Measurements from ENCODE around the gene FLT3. TPM values are rescaled to one million over a fixed set of nuclear protein-coding genes. Genes with fewer than 3 reads are reported as not detected.
"Not testable (repeated sequence)": the region's sequence is repeated elsewhere in the genome, so short reads cannot be mapped to it uniquely, and the experiment has no call there.

FLT3 gene
- total RNA-seq (1 to 10 TPM; 2.6 to 4.0 (median 3.3) TPM), polyA plus RNA-seq (1 to 10 TPM; 2.3 to 3.9 TPM)

- H3K9me3 ChIP-seq, result no peaks in the 10 kb centered on the region
- TF ChIP-seq, protein P1, sequence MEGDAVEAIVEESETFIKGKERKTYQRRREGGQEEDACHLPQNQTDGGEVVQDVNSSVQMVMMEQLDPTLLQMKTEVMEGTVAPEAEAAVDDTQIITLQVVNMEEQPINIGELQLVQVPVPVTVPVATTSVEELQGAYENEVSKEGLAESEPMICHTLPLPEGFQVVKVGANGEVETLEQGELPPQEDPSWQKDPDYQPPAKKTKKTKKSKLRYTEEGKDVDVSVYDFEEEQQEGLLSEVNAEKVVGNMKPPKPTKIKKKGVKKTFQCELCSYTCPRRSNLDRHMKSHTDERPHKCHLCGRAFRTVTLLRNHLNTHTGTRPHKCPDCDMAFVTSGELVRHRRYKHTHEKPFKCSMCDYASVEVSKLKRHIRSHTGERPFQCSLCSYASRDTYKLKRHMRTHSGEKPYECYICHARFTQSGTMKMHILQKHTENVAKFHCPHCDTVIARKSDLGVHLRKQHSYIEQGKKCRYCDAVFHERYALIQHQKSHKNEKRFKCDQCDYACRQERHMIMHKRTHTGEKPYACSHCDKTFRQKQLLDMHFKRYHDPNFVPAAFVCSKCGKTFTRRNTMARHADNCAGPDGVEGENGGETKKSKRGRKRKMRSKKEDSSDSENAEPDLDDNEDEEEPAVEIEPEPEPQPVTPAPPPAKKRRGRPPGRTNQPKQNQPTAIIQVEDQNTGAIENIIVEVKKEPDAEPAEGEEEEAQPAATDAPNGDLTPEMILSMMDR (IDR thresholded peaks at IDR 0.05), result no peak
- H3K27ac ChIP-seq, result peak within 1 kb of the TSS; percentile 20 to 55 (median 39)
- peak within 1 kb of the TSS; percentile 26 to 59 (median 38) for H3K4me3 ChIP-seq
- peak; percentile 73 to 92 (median 85) for ATAC-seq
- 1 to 2% methylated on average over 63 to 106 of the region's 106 CpGs for WGBS, 2 donors
- H3K36me3 ChIP-seq, result no peaks in the 10 kb centered on the region
- H3K27me3 ChIP-seq, result no peaks in the 10 kb centered on the region
- no peak for FAIRE-seq
- intact Hi-C loops (cut with DNase I), result no loop called here
- peak; percentile 45 to 80 (median 58) for DNase-seq
- H3K4me1 ChIP-seq, result no peaks in the 10 kb centered on the region
Observed at GRCh38 chr13:28100150-28101121, at the start of gene FLT3. FLT3 (minus strand) TSS chr13:28100576; CDS start chr13:28100510, 66 bp downstream.

DNA sequence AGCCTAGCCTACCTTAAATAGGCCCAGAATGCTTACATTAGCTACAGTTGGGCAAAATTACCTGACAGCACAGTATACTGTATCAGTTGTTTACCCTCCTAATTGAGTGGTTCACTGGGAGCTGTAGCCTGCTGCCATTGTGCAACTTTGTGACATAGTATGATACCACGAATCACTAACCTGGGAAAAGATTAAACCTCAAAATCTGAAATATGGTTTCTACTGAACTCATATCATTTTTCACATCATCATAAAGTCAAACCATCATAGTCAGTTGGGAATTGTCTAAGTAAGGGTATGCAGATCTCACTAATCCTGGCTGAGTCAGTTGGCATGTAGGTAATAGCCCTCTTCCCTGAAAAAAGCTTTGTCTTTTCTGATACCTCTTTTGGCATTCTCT, 47.1 kb upstream of the FLT3 start:
- TF ChIP-seq, protein P1 (IDR thresholded peaks at IDR 0.05), result no peak
- no peak for DNase-seq
- peaks cover 0 to 15% (median 10%) of the 10 kb centered on the region in 3 donors for H3K4me1 ChIP-seq
- no peak overlapping the region for H3K4me3 ChIP-seq
- peak in 1 of 4 donors; percentile 38 for ATAC-seq
- no peaks in the 10 kb centered on the region for H3K36me3 ChIP-seq
- H3K27ac ChIP-seq, result no peak overlapping the region
- no peak for FAIRE-seq
- H3K27me3 ChIP-seq, result no peaks in the 10 kb centered on the region
- intact Hi-C loops (cut with DNase I), result no loop called here
- H3K9me3 ChIP-seq, result no peaks in the 10 kb centered on the region
- WGBS, 2 donors, result 16 to 21% methylated on average over 1 of the region's 1 CpG

DNA sequence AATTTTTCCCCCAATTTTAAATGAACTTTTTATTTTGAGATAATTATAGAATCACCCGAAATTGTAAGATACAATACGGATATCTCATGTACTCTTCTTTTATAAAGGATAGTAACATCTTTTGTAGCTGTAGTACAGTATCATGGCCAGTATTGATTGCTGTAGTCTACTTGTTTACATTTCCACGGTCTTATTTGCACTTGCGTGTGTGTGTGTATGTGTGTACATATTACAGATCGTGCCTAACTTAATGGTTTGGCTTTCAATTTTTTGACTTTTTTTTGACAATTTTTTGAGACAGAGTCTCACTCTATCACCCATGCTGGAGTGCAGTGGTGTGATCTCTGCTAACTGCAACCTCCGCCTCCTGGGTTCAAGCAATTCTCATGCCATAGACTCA, 44.7 kb upstream of the FLT3 start:
- no peaks in the 10 kb centered on the region for H3K36me3 ChIP-seq
- H3K4me3 ChIP-seq, result no peak overlapping the region
- no peaks in the 10 kb centered on the region for H3K27me3 ChIP-seq
- intact Hi-C loops (cut with DNase I), result no loop called here
- peaks cover 0 to 22% (median 20%) of the 10 kb centered on the region in 3 donors for H3K4me1 ChIP-seq
- TF ChIP-seq, protein P1 (IDR thresholded peaks at IDR 0.05), result no peak
- WGBS, 2 donors, result 33 to 35% methylated on average over 6 of the region's 6 CpGs
- peak; percentile 66 to 89 (median 74) for ATAC-seq
- DNase-seq, result no peak
- H3K9me3 ChIP-seq, result no peaks in the 10 kb centered on the region
- no peak for FAIRE-seq
- no peak overlapping the region for H3K27ac ChIP-seq

DNA sequence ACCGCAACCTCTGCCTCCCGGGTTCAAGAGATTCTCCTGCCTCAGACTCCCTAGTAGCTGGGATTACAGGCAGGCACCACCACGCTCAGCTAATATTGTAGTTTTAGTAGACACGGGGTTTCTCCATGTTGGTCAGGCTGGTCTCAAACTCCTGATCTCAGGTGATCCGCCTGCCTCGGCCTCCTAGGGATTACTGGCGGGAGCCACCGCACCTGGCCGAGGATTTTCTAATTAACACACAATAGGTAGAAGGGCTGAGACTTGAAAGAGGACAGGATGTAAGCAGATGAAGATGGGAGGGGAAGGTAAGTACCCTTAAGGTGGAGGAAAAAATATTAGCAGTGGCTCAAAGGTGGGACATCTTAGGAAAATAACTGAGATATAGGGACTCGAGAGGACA, 41.2 kb upstream of the FLT3 start:
- FAIRE-seq; intact Hi-C loops (cut with DNase I); H3K4me3 ChIP-seq; H3K36me3 ChIP-seq; DNase-seq; H3K27ac ChIP-seq; H3K9me3 ChIP-seq; ATAC-seq; H3K27me3 ChIP-seq: not testable (repeated sequence)
- H3K4me1 ChIP-seq, result peaks cover 0 to 23% (median 15%) of the 10 kb centered on the region in 3 donors
- WGBS, 2 donors, result 52 to 54% methylated on average over 10 of the region's 10 CpGs

DNA sequence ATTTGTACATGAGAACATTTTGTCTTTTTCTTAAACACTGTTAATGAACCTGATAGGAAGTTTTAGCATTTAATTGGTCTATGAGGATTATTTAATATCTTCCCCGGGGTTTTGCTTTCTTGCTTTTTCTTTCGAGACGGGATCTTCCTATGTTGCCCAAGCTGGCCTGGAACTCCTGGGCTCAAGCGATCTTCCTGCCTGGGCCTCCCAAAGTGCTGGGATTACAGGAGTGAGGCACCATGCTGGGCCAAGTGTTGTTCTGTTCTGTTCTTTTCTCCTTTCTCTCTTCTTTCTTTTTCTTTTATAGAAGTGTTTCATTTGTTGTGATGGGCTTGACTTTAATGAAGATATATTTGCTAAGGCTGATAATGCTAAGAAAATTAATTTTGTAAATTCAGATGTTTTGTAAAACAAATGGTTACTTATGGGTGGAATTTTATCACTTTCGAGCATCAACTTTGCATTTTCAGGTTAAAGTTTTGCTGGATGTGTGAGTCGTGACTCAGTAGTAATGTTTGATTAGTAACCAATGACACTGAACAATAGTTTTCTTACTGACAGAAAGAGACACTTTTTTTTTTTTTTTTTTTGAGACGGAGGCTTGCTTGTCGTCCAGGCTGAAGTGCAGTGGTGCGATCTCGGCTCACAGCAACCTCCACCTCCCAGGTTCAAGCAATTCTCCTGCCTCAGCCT, 40.2 kb upstream of the FLT3 start:
- no peak for ATAC-seq
- DNase-seq, result no peak
- intact Hi-C loops (cut with DNase I), result no loop called here
- Histone ChIP-seq H3K9me3 (no peaks in the 10 kb centered on the region), H3K27ac (peak overlapping the region in 1 of 4 donors; percentile 99), H3K36me3 (no peaks in the 10 kb centered on the region), H3K4me1 (peaks cover 0 to 23% (median 15%) of the 10 kb centered on the region in 3 donors), H3K27me3 (no peaks in the 10 kb centered on the region), H3K4me3 (peak overlapping the region in 3 of 4 donors; percentile 96 to 99 (median 98))
- FAIRE-seq, result no peak
- TF ChIP-seq, protein P1 (IDR thresholded peaks at IDR 0.05), result no peak
- WGBS, 2 donors, result 55 to 59% methylated on average over 10 of the region's 10 CpGs

All from pancreas (tissue), 10 donors.